ENCODE results near the gene SNHG17. TPM values are rescaled to one million over a fixed set of nuclear protein-coding genes. Genes with fewer than 3 reads are reported as not detected.
"Not testable (repeated sequence)": the region's sequence is repeated elsewhere in the genome, so short reads cannot be mapped to it uniquely, and the experiment has no call there.

SNHG17 gene
- total and polyA plus RNA-seq, 4 donors = 10.2 to 32.3 (median 19.8) TPM

- peaks cover 97% of the 10 kb centered on the region for H3K36me3 ChIP-seq (ENCODE audit: control insufficient read depth, insufficient read depth, low read length)
- H3K9me3 ChIP-seq (ENCODE audit: control insufficient read depth, insufficient read depth, low read length) = no peaks in the 10 kb centered on the region
- H3K4me1 ChIP-seq (ENCODE audit: control insufficient read depth, insufficient read depth, low read length) = no peaks in the 10 kb centered on the region
- H3K4me3 ChIP-seq (ENCODE audit: low read depth, low read length) = no peak overlapping the region
- 87% methylated on average over 12 of the region's 15 CpGs for WGBS (ENCODE audit: insufficient coverage)
- no peak overlapping the region for H3K27ac ChIP-seq (ENCODE audit: low read depth, low read length)
- H3K27me3 ChIP-seq (ENCODE audit: control insufficient read depth, insufficient read depth, low read length) = no peaks in the 10 kb centered on the region
- DNase-seq (ENCODE audit: low read depth in 4 of 6, low spot score in 6 of 6) = no peak
Observed at GRCh38 chr20:38426006-38426897, 8.9 kb downstream of the SNHG17 start.

GRCh38 chr20:38424401-38424800 lies 10.7 kb downstream of the SNHG17 start:
- H3K36me3 ChIP-seq (ENCODE audit: control insufficient read depth, insufficient read depth, low read length) = peaks cover 96% of the 10 kb centered on the region
- DNase-seq (ENCODE audit: low read depth in 4 of 6, low spot score in 6 of 6) = no peak
- WGBS (ENCODE audit: insufficient coverage) = 91% methylated on average over 1 of the region's 1 CpG
- no peaks in the 10 kb centered on the region for H3K27me3 ChIP-seq (ENCODE audit: control insufficient read depth, insufficient read depth, low read length)
- no peak overlapping the region for H3K4me3 ChIP-seq (ENCODE audit: low read depth, low read length)
- H3K9me3 ChIP-seq (ENCODE audit: control insufficient read depth, insufficient read depth, low read length) = no peaks in the 10 kb centered on the region
- no peaks in the 10 kb centered on the region for H3K4me1 ChIP-seq (ENCODE audit: control insufficient read depth, insufficient read depth, low read length)
- H3K27ac ChIP-seq (ENCODE audit: low read depth, low read length) = no peak overlapping the region

- H3K36me3 ChIP-seq (ENCODE audit: control insufficient read depth, insufficient read depth, low read length) = peaks cover 96% of the 10 kb centered on the region
- no peak for DNase-seq (ENCODE audit: low read depth in 4 of 6, low spot score in 6 of 6)
- H3K4me1 ChIP-seq (ENCODE audit: control insufficient read depth, insufficient read depth, low read length) = peaks cover 2% of the 10 kb centered on the region
- H3K4me3 ChIP-seq (ENCODE audit: low read depth, low read length) = no peak overlapping the region
- no CpG with 5 or more reads among the region's 4 CpGs for WGBS (ENCODE audit: insufficient coverage)
- no peaks in the 10 kb centered on the region for H3K27me3 ChIP-seq (ENCODE audit: control insufficient read depth, insufficient read depth, low read length)
- H3K9me3 ChIP-seq (ENCODE audit: control insufficient read depth, insufficient read depth, low read length) = no peaks in the 10 kb centered on the region
- no peak overlapping the region for H3K27ac ChIP-seq (ENCODE audit: low read depth, low read length)
Observed at GRCh38 chr20:38423541-38423940, 11.6 kb downstream of the SNHG17 start.

GRCh38 chr20:38421915-38422314 lies 13.2 kb downstream of the SNHG17 start:
- H3K4me1 ChIP-seq (ENCODE audit: control insufficient read depth, insufficient read depth, low read length) = peaks cover 7% of the 10 kb centered on the region
- no peak overlapping the region for H3K4me3 ChIP-seq (ENCODE audit: low read depth, low read length)
- no peaks in the 10 kb centered on the region for H3K27me3 ChIP-seq (ENCODE audit: control insufficient read depth, insufficient read depth, low read length)
- H3K27ac ChIP-seq (ENCODE audit: low read depth, low read length) = no peak overlapping the region
- peaks cover 84% of the 10 kb centered on the region for H3K36me3 ChIP-seq (ENCODE audit: control insufficient read depth, insufficient read depth, low read length)
- WGBS (ENCODE audit: insufficient coverage) = 94% methylated on average over 9 of the region's 10 CpGs
- no peaks in the 10 kb centered on the region for H3K9me3 ChIP-seq (ENCODE audit: control insufficient read depth, insufficient read depth, low read length)
- DNase-seq (ENCODE audit: low read depth in 4 of 6, low spot score in 6 of 6) = no peak

GRCh38 chr20:38420388-38421085 lies 14.6 kb downstream of the SNHG17 start:
- Histone ChIP-seq H3K27ac (ENCODE audit: low read depth, low read length) (no peak overlapping the region), H3K4me1 (ENCODE audit: control insufficient read depth, insufficient read depth, low read length) (peaks cover 7% of the 10 kb centered on the region), H3K27me3 (ENCODE audit: control insufficient read depth, insufficient read depth, low read length) (no peaks in the 10 kb centered on the region), H3K36me3 (ENCODE audit: control insufficient read depth, insufficient read depth, low read length) (peaks cover 74% of the 10 kb centered on the region), H3K4me3 (ENCODE audit: low read depth, low read length) (no peak overlapping the region), H3K9me3 (ENCODE audit: control insufficient read depth, insufficient read depth, low read length) (no peaks in the 10 kb centered on the region)
- 88% methylated on average over 7 of the region's 9 CpGs for WGBS (ENCODE audit: insufficient coverage)
- no peak for DNase-seq (ENCODE audit: low read depth in 4 of 6, low spot score in 6 of 6)

- peaks cover 57% of the 10 kb centered on the region for H3K36me3 ChIP-seq (ENCODE audit: control insufficient read depth, insufficient read depth, low read length)
- peak in 1 of 6 donors; percentile 45 for DNase-seq (ENCODE audit: low read depth in 4 of 6, low spot score in 6 of 6)
- H3K27ac ChIP-seq (ENCODE audit: low read depth, low read length) = no peak overlapping the region
- H3K4me3 ChIP-seq (ENCODE audit: low read depth, low read length) = no peak overlapping the region
- H3K4me1 ChIP-seq (ENCODE audit: control insufficient read depth, insufficient read depth, low read length) = peaks cover 7% of the 10 kb centered on the region
- 58% methylated on average over 3 of the region's 4 CpGs for WGBS (ENCODE audit: insufficient coverage)
- H3K9me3 ChIP-seq (ENCODE audit: control insufficient read depth, insufficient read depth, low read length) = no peaks in the 10 kb centered on the region
- H3K27me3 ChIP-seq (ENCODE audit: control insufficient read depth, insufficient read depth, low read length) = no peaks in the 10 kb centered on the region
Observed at GRCh38 chr20:38418509-38419204, 16.5 kb downstream of the SNHG17 start.

- H3K9me3 ChIP-seq (ENCODE audit: control insufficient read depth, insufficient read depth, low read length) = no peaks in the 10 kb centered on the region
- no peaks in the 10 kb centered on the region for H3K27me3 ChIP-seq (ENCODE audit: control insufficient read depth, insufficient read depth, low read length)
- H3K27ac ChIP-seq (ENCODE audit: low read depth, low read length) = no peak overlapping the region
- no peak for DNase-seq (ENCODE audit: low read depth in 4 of 6, low spot score in 6 of 6)
- H3K36me3 ChIP-seq (ENCODE audit: control insufficient read depth, insufficient read depth, low read length) = peaks cover 23% of the 10 kb centered on the region
- H3K4me3 ChIP-seq (ENCODE audit: low read depth, low read length) = no peak overlapping the region
- 94% methylated on average over 14 of the region's 14 CpGs for WGBS (ENCODE audit: insufficient coverage)
- peaks cover 7% of the 10 kb centered on the region for H3K4me1 ChIP-seq (ENCODE audit: control insufficient read depth, insufficient read depth, low read length)
Observed at GRCh38 chr20:38414769-38415450, 20.2 kb downstream of the SNHG17 start.

- no peak overlapping the region for H3K4me3 ChIP-seq (ENCODE audit: low read depth, low read length)
- H3K4me1 ChIP-seq (ENCODE audit: control insufficient read depth, insufficient read depth, low read length) = no peaks in the 10 kb centered on the region
- no peak overlapping the region for H3K27ac ChIP-seq (ENCODE audit: low read depth, low read length)
- no peak for DNase-seq (ENCODE audit: low read depth in 4 of 6, low spot score in 6 of 6)
- WGBS (ENCODE audit: insufficient coverage) = 73% methylated on average over 5 of the region's 9 CpGs
- no peaks in the 10 kb centered on the region for H3K27me3 ChIP-seq (ENCODE audit: control insufficient read depth, insufficient read depth, low read length)
- peaks cover 9% of the 10 kb centered on the region for H3K36me3 ChIP-seq (ENCODE audit: control insufficient read depth, insufficient read depth, low read length)
- H3K9me3 ChIP-seq (ENCODE audit: control insufficient read depth, insufficient read depth, low read length) = no peaks in the 10 kb centered on the region
Observed at GRCh38 chr20:38412877-38413577, 22.1 kb downstream of the SNHG17 start.

- H3K9me3 ChIP-seq (ENCODE audit: control insufficient read depth, insufficient read depth, low read length); H3K27me3 ChIP-seq (ENCODE audit: control insufficient read depth, insufficient read depth, low read length); H3K4me3 ChIP-seq (ENCODE audit: low read depth, low read length); H3K27ac ChIP-seq (ENCODE audit: low read depth, low read length); DNase-seq (ENCODE audit: low read depth in 4 of 6, low spot score in 6 of 6); H3K4me1 ChIP-seq (ENCODE audit: control insufficient read depth, insufficient read depth, low read length); H3K36me3 ChIP-seq (ENCODE audit: control insufficient read depth, insufficient read depth, low read length): not testable (repeated sequence)
- WGBS (ENCODE audit: insufficient coverage) = 100% methylated on average over 3 of the region's 9 CpGs
Observed at GRCh38 chr20:38407822-38408221, 27.3 kb downstream of the SNHG17 start.
